CD4-positive, alpha-beta T cell treated with Interleukin-21 for 1 hour (primary cell): ENCODE data around the gene CEACAM18.
"Not testable (repeated sequence)": the region's sequence is repeated elsewhere in the genome, so short reads cannot be mapped to it uniquely, and the experiment has no call there.

Experiments
- DNase-seq: peaks from one replicate; pipeline ENCODE4 v3.0.0-alpha.2; 2020

CEACAM18 gene

GRCh38 chr19:51462276-51462675, 16.1 kb upstream of the CEACAM18 start:
- no peak for DNase-seq

GRCh38 chr19:51462681-51463080, 15.7 kb upstream of the CEACAM18 start:
- DNase-seq = no peak

- DNase-seq = not testable (repeated sequence)
Observed at GRCh38 chr19:51463976-51464581, 14.3 kb upstream of the CEACAM18 start.

GRCh38 chr19:51466723-51467122, 11.6 kb upstream of the CEACAM18 start:
- DNase-seq = no peak

GRCh38 chr19:51467864-51468544, 10.3 kb upstream of the CEACAM18 start:
- DNase-seq = no peak

- no peak for DNase-seq
Observed at GRCh38 chr19:51468545-51468920, 9.8 kb upstream of the CEACAM18 start.

- no peak for DNase-seq
Observed at GRCh38 chr19:51469162-51469561, 9.2 kb upstream of the CEACAM18 start.

GRCh38 chr19:51469629-51470028, 8.7 kb upstream of the CEACAM18 start:
- DNase-seq = no peak

- no peak for DNase-seq
Observed at GRCh38 chr19:51470966-51471365, 7.4 kb upstream of the CEACAM18 start.

- DNase-seq = no peak
Observed at GRCh38 chr19:51471527-51471926, 6.8 kb upstream of the CEACAM18 start.

GRCh38 chr19:51472607-51473006, 5.7 kb upstream of the CEACAM18 start:
- DNase-seq = no peak

GRCh38 chr19:51473009-51473707, 5.2 kb upstream of the CEACAM18 start:
- peak; percentile 71 for DNase-seq

- no peak for DNase-seq
Observed at GRCh38 chr19:51476164-51476563, 2.2 kb upstream of the CEACAM18 start.

GRCh38 chr19:51477344-51477743, 995 bp upstream of the CEACAM18 start:
- DNase-seq = no peak

- DNase-seq = no peak
Observed at GRCh38 chr19:51479531-51480331, 1.4 kb downstream of the CEACAM18 start.

- DNase-seq = no peak
Observed at GRCh38 chr19:51480590-51480989, 2.3 kb downstream of the CEACAM18 start.

- no peak for DNase-seq
Observed at GRCh38 chr19:51485960-51486660, 7.8 kb downstream of the CEACAM18 start.

- DNase-seq = no peak
Observed at GRCh38 chr19:51488491-51488890, 10.2 kb downstream of the CEACAM18 start.

- no peak for DNase-seq
Observed at GRCh38 chr19:51489113-51489512, 10.8 kb downstream of the CEACAM18 start.

GRCh38 chr19:51490676-51491075, 12.3 kb downstream of the CEACAM18 start:
- no peak for DNase-seq

- no peak for DNase-seq
Observed at GRCh38 chr19:51491586-51491985, 13.2 kb downstream of the CEACAM18 start.

- no peak for DNase-seq
Observed at GRCh38 chr19:51493776-51494175, 15.4 kb downstream of the CEACAM18 start.

GRCh38 chr19:51497666-51498065, 19.3 kb downstream of the CEACAM18 start:
- no peak for DNase-seq
